OCI-LY7 (cell line): ENCODE data around the gene NDUFV2. TPM values are rescaled to one million over a fixed set of nuclear protein-coding genes. Genes with fewer than 3 reads are reported as not detected.
A peak's percentile ranks its signal among the peaks of the same experiment; 100 is the strongest.

Source experiments
- BruUV-seq: library from RNA; stranded (reverse); fragments of 400-500 nt; replicated peaks from 2 replicates; lab custom pipeline; 2021; lab: Mats Ljungman, UMichigan
- CTCF ChIA-PET: fragments of 300-600 bp; sonication (Branson Sonifier 250); formaldehyde crosslinking; loops from one replicate; lab custom pipeline; 2022; ENCODE audit warnings: antibody characterized with exemption; ENCODE audit not compliant: unreplicated experiment; lab: Charles Lee
- POLR2A ChIA-PET: fragments of 300-600 bp; sonication (Branson Sonifier 250); formaldehyde crosslinking; loops from one replicate; lab custom pipeline; 2022; ENCODE audit warnings: antibody characterized with exemption; lab: Charles Lee
- DNase-seq: peaks from one replicate; pipeline ENCODE4 v3.0.0-alpha.2; 2015; ENCODE audit warnings: low spot score
- H2AFZ ChIP-seq: fragments of 200-600 bp; sonication (generic), shearing (Covaris generic); 2 replicates; pipeline ENCODE4 v1.6.1; 2014; ENCODE audit warnings: mild to moderate bottlenecking, antibody characterized with exemption, low read length, moderate library complexity
- H3K27ac ChIP-seq: fragments of 200-600 bp; sonication (generic); 2 replicates; pipeline ENCODE4 v1.5.1; 2014; ENCODE audit warnings: mixed run types, low read depth, mild to moderate bottlenecking, moderate library complexity, low read length, inconsistent platforms; ENCODE audit not compliant: poor library complexity, severe bottlenecking
- H3K36me3 ChIP-seq: fragments of 200-600 bp; sonication (generic); 2 replicates; pipeline ENCODE4 v1.6.1; 2014; ENCODE audit warnings: mild to moderate bottlenecking, antibody characterized with exemption, low read length, moderate library complexity, mixed read lengths; ENCODE audit not compliant: insufficient read depth
- H3K4me1 ChIP-seq: fragments of 200-600 bp; sonication (generic); 2 replicates; pipeline ENCODE4 v1.5.1; 2014; ENCODE audit warnings: mild to moderate bottlenecking, low read length; ENCODE audit not compliant: insufficient read depth, poor library complexity, severe bottlenecking
- H3K4me2 ChIP-seq: fragments of 200-600 bp; sonication (generic); 2 replicates; pipeline ENCODE4 v1.6.1; 2014; ENCODE audit warnings: mild to moderate bottlenecking, low read length
- H3K4me3 ChIP-seq: fragments of 200-600 bp; sonication (generic); 2 replicates; pipeline ENCODE4 v1.5.1; 2014; ENCODE audit warnings: mild to moderate bottlenecking, low read depth, low read length; ENCODE audit not compliant: poor library complexity, severe bottlenecking
- H3K79me2 ChIP-seq: fragments of 200-600 bp; sonication (generic); 2 replicates; pipeline ENCODE4 v1.6.1; 2016; ENCODE audit warnings: low read depth, mild to moderate bottlenecking, low read length, moderate library complexity, mixed read lengths; ENCODE audit not compliant: insufficient read depth
- H3K9me2 ChIP-seq: fragments of 200-600 bp; sonication (generic); 2 replicates; pipeline ENCODE4 v1.6.1; 2016; ENCODE audit warnings: mild to moderate bottlenecking, low read length, mixed read lengths; ENCODE audit not compliant: insufficient read depth
- H3K9me3 ChIP-seq: fragments of 200-600 bp; sonication (generic); 2 replicates; pipeline ENCODE4 v1.6.1; 2014; ENCODE audit warnings: mild to moderate bottlenecking, mixed run types, low read length, mixed read lengths
- H4K20me1 ChIP-seq: fragments of 200-600 bp; sonication (generic); 2 replicates; pipeline ENCODE4 v1.6.1; 2014; ENCODE audit warnings: mild to moderate bottlenecking, antibody characterized with exemption, low read length, moderate library complexity, mixed read lengths; ENCODE audit not compliant: insufficient read depth
- EZH2phosphoT487 ChIP-seq: fragments of 200-600 bp; sonication (generic); IDR thresholded peaks from 2 replicates; pipeline ENCODE4 v1.6.1; 2018; ENCODE audit warnings: low read depth, borderline replicate concordance, mild to moderate bottlenecking, mixed run types, antibody characterized with exemption, low read length, moderate library complexity, mixed read lengths
- intact Hi-C: fragments of 100-400 bp; cut with micrococcal nuclease; formaldehyde crosslinking; loops from one replicate; pipeline ENCODE4 v1.10.0; 2022; ENCODE audit not compliant: unreplicated experiment
- total RNA-seq, 2 experiments: library from RNA; depleted of rRNA in 1 of 2; stranded (reverse); fragments of >200 nt in 1 of 2; shearing (Covaris generic) in 1 of 2; gene quantifications; 2 replicates each; pipeline ENCODE4 v1.2.3, GENCODE V29; 2014 to 2022
- TF ChIP-seq, protein P1 (sequence below): fragments of 200-600 bp; sonication (generic); conservative IDR thresholded peaks from 2 replicates; pipeline ENCODE4 v1.5.1; 2014; ENCODE audit warnings: mild to moderate bottlenecking, antibody characterized with exemption, low read length, moderate library complexity, mixed read lengths

Gene NDUFV2
- total RNA-seq, 2 experiments from 2014 or later, result 185 to 201 TPM

DNA sequence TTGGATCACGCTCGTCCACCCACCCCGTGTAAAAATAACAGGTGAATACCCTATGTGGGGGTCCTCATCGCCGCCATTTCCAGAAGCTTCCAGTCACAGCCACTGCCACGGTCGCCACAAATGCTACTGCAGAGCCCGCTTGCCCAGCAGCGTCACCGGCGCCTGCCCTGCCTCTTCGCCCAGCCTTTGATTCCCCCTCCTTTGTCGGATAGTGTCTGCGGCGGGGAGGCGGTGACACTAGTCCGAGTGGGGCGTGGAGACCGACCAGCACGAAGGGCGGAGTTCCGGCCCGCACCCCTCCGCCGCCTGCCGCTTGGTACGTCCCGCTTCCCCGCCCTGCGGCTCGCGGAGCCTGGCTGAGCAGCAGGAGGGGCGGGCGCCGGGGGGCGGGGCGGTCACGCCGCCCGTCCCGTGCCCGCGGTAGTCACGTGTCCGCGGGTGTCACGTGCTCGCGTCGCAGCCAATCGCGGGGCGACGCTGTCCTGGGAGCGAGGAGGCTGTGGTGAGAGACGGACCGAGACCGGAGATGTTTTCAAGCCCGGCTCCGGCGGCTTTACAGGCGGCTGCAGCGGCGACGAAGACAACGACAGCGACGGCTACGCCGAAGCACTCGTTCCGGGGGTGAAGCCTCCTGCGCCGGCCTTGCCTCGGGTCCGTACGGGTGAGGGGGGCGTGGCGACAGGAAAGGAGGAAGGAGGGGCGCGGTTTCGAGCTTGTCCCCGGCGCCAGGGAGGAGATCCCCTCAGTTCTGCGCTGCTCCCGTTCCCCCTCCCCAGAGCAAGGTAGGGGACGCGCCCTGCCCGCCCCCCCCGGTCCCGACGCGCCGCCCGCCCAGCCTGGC, 34.0 kb downstream of the NDUFV2 start, which contains the start of gene ANKRD12:
TSS of gene ANKRD12 (plus strand) at position 467 of the 841 bp plus-strand sequence. CDS start 45,652 bp downstream, outside the sequence.
- Histone ChIP-seq H3K36me3 (peaks cover 43% of the 10 kb centered on the region), H3K9me2 (no peaks in the 10 kb centered on the region), H3K4me2 (peak within 1 kb of the TSS; percentile 97), H3K9me3 (no peaks in the 10 kb centered on the region), H3K4me3 (peak within 1 kb of the TSS; percentile 84), H4K20me1 (peaks cover 19% of the 10 kb centered on the region), H2AFZ (peak within 1 kb of the TSS; percentile 75), H3K79me2 (peaks cover 73% of the 10 kb centered on the region), H3K27ac (peak within 1 kb of the TSS; percentile 94), H3K4me1 (peaks cover 45% of the 10 kb centered on the region)
- no peak for TF ChIP-seq EZH2phosphoT487
- TF ChIP-seq, protein P1, sequence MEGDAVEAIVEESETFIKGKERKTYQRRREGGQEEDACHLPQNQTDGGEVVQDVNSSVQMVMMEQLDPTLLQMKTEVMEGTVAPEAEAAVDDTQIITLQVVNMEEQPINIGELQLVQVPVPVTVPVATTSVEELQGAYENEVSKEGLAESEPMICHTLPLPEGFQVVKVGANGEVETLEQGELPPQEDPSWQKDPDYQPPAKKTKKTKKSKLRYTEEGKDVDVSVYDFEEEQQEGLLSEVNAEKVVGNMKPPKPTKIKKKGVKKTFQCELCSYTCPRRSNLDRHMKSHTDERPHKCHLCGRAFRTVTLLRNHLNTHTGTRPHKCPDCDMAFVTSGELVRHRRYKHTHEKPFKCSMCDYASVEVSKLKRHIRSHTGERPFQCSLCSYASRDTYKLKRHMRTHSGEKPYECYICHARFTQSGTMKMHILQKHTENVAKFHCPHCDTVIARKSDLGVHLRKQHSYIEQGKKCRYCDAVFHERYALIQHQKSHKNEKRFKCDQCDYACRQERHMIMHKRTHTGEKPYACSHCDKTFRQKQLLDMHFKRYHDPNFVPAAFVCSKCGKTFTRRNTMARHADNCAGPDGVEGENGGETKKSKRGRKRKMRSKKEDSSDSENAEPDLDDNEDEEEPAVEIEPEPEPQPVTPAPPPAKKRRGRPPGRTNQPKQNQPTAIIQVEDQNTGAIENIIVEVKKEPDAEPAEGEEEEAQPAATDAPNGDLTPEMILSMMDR, result no peak
- ChIA-PET POLR2A (interaction anchor here (0.6 to 3.3 kb wide), 9 partner anchors 9 to 792 kb away, joined by 3 to 20 read pairs (median 4); partner anchors contain the start of gene NDUFV2), CTCF (interaction anchor here (0.6 to 1.1 kb wide), 2 partner anchors 34 to 791 kb away, joined by 3 to 5 read pairs; partner anchors contain the start of gene NDUFV2)
- no TSS peak for BruUV-seq
- peak; percentile 98 for DNase-seq
- intact Hi-C loops, result loop anchor here (1.0 to 10.0 kb wide), 4 partner anchors 34 to 429 kb away; partner anchors contain the start of genes MTCL1, NDUFV2, RALBP1 and TWSG1

DNA sequence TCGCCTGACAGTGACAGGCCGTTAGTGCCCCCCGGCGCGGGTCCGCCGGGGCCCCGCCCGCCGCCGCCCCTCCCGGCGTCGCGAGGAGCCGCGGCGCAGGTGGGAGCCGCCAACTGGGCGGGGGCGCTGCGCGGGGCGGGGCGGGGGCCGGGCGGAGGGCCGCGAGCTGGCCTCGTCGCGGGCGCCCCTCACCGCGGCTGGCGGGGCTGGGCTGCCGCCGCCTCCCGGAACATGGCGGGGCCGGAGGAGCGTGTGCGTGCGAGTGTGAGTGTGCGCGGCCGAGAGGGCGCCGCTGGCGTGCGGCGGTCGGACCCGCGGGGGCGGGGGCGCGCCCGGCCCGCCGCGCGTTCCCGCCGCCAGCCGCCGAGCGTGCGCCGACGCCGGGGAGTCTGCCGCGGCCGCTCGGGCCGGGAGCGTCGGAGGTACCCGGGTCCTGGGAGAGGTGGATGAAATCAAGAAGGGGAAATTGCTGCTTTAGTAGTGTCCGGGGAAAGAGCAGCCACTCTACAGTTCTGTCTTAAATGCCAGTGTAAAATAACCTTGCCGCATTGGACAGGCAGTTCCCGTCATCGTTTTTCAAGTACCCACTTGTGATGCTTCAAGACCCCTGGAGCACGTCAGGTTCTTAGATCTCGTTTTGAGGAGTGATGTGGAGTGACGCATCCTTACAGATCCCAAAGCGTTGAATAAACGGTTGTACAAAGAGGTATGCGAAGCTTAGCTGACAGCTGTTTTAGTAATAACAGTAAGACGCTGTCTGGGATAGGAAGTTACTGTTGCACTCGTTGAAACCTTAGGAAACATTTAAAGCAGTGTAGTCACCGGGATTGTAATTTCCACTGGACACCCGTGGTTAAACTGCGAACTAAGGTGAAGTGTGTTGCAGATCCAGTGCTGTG, 34.9 kb downstream of the NDUFV2 start:
- H3K27ac ChIP-seq, result peak overlapping the region; percentile 94
- H3K9me2 ChIP-seq, result no peaks in the 10 kb centered on the region
- POLR2A ChIA-PET, result interaction anchor here (0.6 to 5.0 kb wide), 11 partner anchors 11 to 791 kb away, joined by 3 to 49 read pairs (median 4); partner anchors contain the start of gene NDUFV2
- TF ChIP-seq, protein P1, result no peak
- TF ChIP-seq EZH2phosphoT487, result no peak
- H3K79me2 ChIP-seq, result peaks cover 76% of the 10 kb centered on the region
- intact Hi-C loops, result loop anchor here (2.0 to 10.0 kb wide), 3 partner anchors 197 to 430 kb away; partner anchors contain the start of genes MTCL1, RALBP1 and TWSG1
- CTCF ChIA-PET, result interaction anchor here (0.6 to 1.1 kb wide), 2 partner anchors 35 to 790 kb away, joined by 3 to 5 read pairs; partner anchors contain the start of gene NDUFV2
- peak overlapping the region; percentile 84 for H3K4me3 ChIP-seq
- H3K4me1 ChIP-seq, result peaks cover 54% of the 10 kb centered on the region
- peak overlapping the region; percentile 97 for H3K4me2 ChIP-seq
- H3K36me3 ChIP-seq, result peaks cover 41% of the 10 kb centered on the region
- peak overlapping the region; percentile 3; the same call in 1 of the 2 replicates for H2AFZ ChIP-seq
- no TSS peak for BruUV-seq
- H3K9me3 ChIP-seq, result no peaks in the 10 kb centered on the region
- peaks cover 21% of the 10 kb centered on the region for H4K20me1 ChIP-seq
- DNase-seq, result peak; percentile 84
